Endothelial cell of umbilical vein (primary cell): Measurements from ENCODE around the gene DCAF11. TPM values are rescaled to one million over a fixed set of nuclear protein-coding genes. Genes with fewer than 3 reads are reported as not detected.

ENCODE experiments used
- BruUV-seq: library from RNA; stranded (reverse); fragments of 400-500 nt; replicated peaks from 2 replicates; lab custom pipeline; 2021; lab: Mats Ljungman, UMichigan
- CTCF ChIA-PET: fragments of 300-600, 350-600 bp; sonication (Branson Sonifier 250); formaldehyde crosslinking; loops from one replicate; lab custom pipeline; 2021; ENCODE audit warnings: antibody characterized with exemption, inconsistent platforms; lab: Charles Lee
- POLR2A ChIA-PET: fragments of 300-600, 350-600 bp; sonication (Branson Sonifier 250); formaldehyde crosslinking; loops from one replicate; lab custom pipeline; 2021; ENCODE audit warnings: antibody characterized with exemption, inconsistent platforms; lab: Charles Lee
- DNase-seq: peaks from one replicate; pipeline ENCODE4 v3.0.0-alpha.2; 2011; ENCODE audit warnings: low read depth, low spot score
- FAIRE-seq: peaks from 2 replicates; lab custom pipeline; 2011; peaks lifted over from hg19 to GRCh38; lab: Jason Lieb, UNC
- H2AFZ ChIP-seq: 2 replicates; pipeline ENCODE4 v1.6.0; 2012; ENCODE audit warnings: low read depth, low read length, control low read depth, inconsistent platforms
- H3K27ac ChIP-seq: 2 replicates; pipeline ENCODE4 v1.5.1; 2011; ENCODE audit warnings: low read depth, mild to moderate bottlenecking, control low read depth, low read length, moderate library complexity; ENCODE audit not compliant: insufficient read depth
- H3K27me3 ChIP-seq, 2 experiments: 2 replicates each; pipeline versions ENCODE4 v1.6.0 to v1.6.1; 2011; ENCODE audit warnings: low read length in 2 of 2, mixed read lengths in 1 of 2; ENCODE audit not compliant: control insufficient read depth in 2 of 2, insufficient read depth in 2 of 2
- H3K36me3 ChIP-seq, 2 experiments: 2 replicates in 1 of 2; 3 replicates in 1 of 2; pipeline ENCODE4 v1.5.1; 2011; ENCODE audit warnings: low read length in 2 of 2, mild to moderate bottlenecking in 1 of 2, moderate library complexity in 1 of 2; ENCODE audit not compliant: control insufficient read depth in 2 of 2, insufficient read depth in 2 of 2; ENCODE audit errors: extremely low read depth in 1 of 2
- H3K4me1 ChIP-seq: 3 replicates; pipeline ENCODE4 v1.5.1; 2011; ENCODE audit warnings: mild to moderate bottlenecking, low read length; ENCODE audit not compliant: control insufficient read depth, insufficient read depth; ENCODE audit errors: extremely low read depth
- H3K4me2 ChIP-seq: 2 replicates; pipeline ENCODE4 v1.6.1; 2011; ENCODE audit warnings: low read length, control low read depth, mixed read lengths; ENCODE audit not compliant: insufficient read depth
- H3K4me3 ChIP-seq, 3 experiments: fragments of 200-600 bp in 1 of 3; sonication (generic), shearing (Covaris generic) in 1 of 3; replicated peaks in 1 of 3; 2 replicates each; pipeline ENCODE4 v1.5.1; 2011 to 2016; ENCODE audit warnings: control low read depth in 3 of 3, low read length in 3 of 3, mild to moderate bottlenecking in 2 of 3, inconsistent platforms in 1 of 3, low read depth in 1 of 3, moderate library complexity in 1 of 3; ENCODE audit not compliant: insufficient read depth in 1 of 3
- H3K79me2 ChIP-seq: 2 replicates; pipeline ENCODE4 v1.6.0; 2012; ENCODE audit warnings: low read length, inconsistent platforms; ENCODE audit not compliant: control insufficient read depth, insufficient read depth
- H3K9ac ChIP-seq: replicated peaks from 2 replicates; pipeline ENCODE3; 2011; ENCODE audit warnings: low read length, control low read depth; ENCODE audit not compliant: insufficient read depth; ENCODE audit errors: extremely low read depth
- H3K9me1 ChIP-seq: replicated peaks from 3 replicates; pipeline ENCODE4 v1.6.0; 2011; ENCODE audit warnings: mild to moderate bottlenecking, low read length; ENCODE audit not compliant: control insufficient read depth, insufficient read depth; ENCODE audit errors: extremely low read depth
- H3K9me3 ChIP-seq: replicated peaks from 2 replicates; pipeline ENCODE4 v1.5.1; 2012; ENCODE audit warnings: low read length, inconsistent platforms; ENCODE audit not compliant: control insufficient read depth, insufficient read depth
- H4K20me1 ChIP-seq: replicated peaks from 2 replicates; pipeline ENCODE3; 2011; ENCODE audit warnings: mild to moderate bottlenecking, low read length; ENCODE audit not compliant: control insufficient read depth, insufficient read depth; ENCODE audit errors: extremely low read depth
- EZH2 ChIP-seq: IDR thresholded peaks from 2 replicates; pipeline ENCODE4 v1.6.1; 2012; ENCODE audit warnings: borderline replicate concordance, low read depth, mild to moderate bottlenecking, moderate library complexity, low read length, inconsistent platforms; ENCODE audit not compliant: severe bottlenecking
- FOS ChIP-seq: IDR thresholded peaks from 2 replicates; pipeline ENCODE4 v1.6.1; 2011; ENCODE audit warnings: mild to moderate bottlenecking, low read length, moderate library complexity, borderline replicate concordance; ENCODE audit not compliant: insufficient read depth
- GATA2 ChIP-seq: IDR thresholded peaks from 2 replicates; pipeline ENCODE4 v1.7.0; 2011; ENCODE audit warnings: low read depth, mild to moderate bottlenecking, moderate library complexity, mixed read lengths, low read length; ENCODE audit not compliant: insufficient read length, insufficient read depth
- JUN ChIP-seq: IDR thresholded peaks from 2 replicates; pipeline ENCODE4 v1.6.1; 2011; ENCODE audit warnings: borderline replicate concordance, low read depth; ENCODE audit not compliant: insufficient read length, insufficient read depth
- MYC ChIP-seq: IDR thresholded peaks from one replicate; pipeline ENCODE4 v1.6.1; 2011; ENCODE audit warnings: mild to moderate bottlenecking, low read depth, low read length
- POLR2A ChIP-seq: IDR thresholded peaks from 2 replicates; pipeline ENCODE4 v1.6.1; 2012; ENCODE audit warnings: low read depth, mild to moderate bottlenecking, control low read depth, low read length
- POLR2AphosphoS5 ChIP-seq: IDR thresholded peaks from 2 replicates; pipeline ENCODE4 v1.6.1; 2012; ENCODE audit warnings: low read depth, mild to moderate bottlenecking, control low read depth, low read length, moderate library complexity; ENCODE audit not compliant: insufficient read depth
- dilution Hi-C: fragments of 300-500 bp; cut with MboI; formaldehyde crosslinking; loops from one replicate; pipeline ENCODE4 v1.15.0; 2019; ENCODE audit warnings: low sequenced_read_pairs; ENCODE audit not compliant: extremely low pct_ligation_motif_present
- intact Hi-C: fragments of 100-400 bp; cut with micrococcal nuclease; formaldehyde crosslinking; loops from one replicate; pipeline ENCODE4 v1.10.0; 2022
- polyA plus RNA-seq, 4 experiments: library from polyadenylated mRNA; depleted of rRNA in 3 of 4; stranded (reverse) in 3 of 4; unstranded in 1 of 4; fragments of >200 nt; gene quantifications; 2 replicates each; pipeline versions ENCODE4 v1.2.1 to v1.2.3, GENCODE V29; 2011 to 2012; ENCODE audit warnings: missing spikeins in 1 of 4
- total RNA-seq: library from RNA; stranded (reverse); gene quantifications from 2 replicates; pipeline ENCODE4 v1.2.3, GENCODE V29; 2021
- TF ChIP-seq, protein P1 (sequence below), 2 donors: IDR thresholded peaks; 1 replicate in 1 of 2; 2 replicates in 1 of 2; pipeline ENCODE4 v1.5.1; 2011; ENCODE audit warnings: low read length in 2 of 2, mild to moderate bottlenecking in 2 of 2, moderate library complexity in 2 of 2, control low read depth in 1 of 2, inconsistent platforms in 1 of 2, low read depth in 1 of 2; ENCODE audit not compliant: insufficient read depth in 1 of 2; ENCODE audit errors: extremely low read depth in 1 of 2

DCAF11 gene
- total and polyA plus RNA-seq, 2 donors (not counting 3 experiments of a cell fraction or from before 2014, with no cell fraction given), result 37.3 to 38.5 TPM

DNA sequence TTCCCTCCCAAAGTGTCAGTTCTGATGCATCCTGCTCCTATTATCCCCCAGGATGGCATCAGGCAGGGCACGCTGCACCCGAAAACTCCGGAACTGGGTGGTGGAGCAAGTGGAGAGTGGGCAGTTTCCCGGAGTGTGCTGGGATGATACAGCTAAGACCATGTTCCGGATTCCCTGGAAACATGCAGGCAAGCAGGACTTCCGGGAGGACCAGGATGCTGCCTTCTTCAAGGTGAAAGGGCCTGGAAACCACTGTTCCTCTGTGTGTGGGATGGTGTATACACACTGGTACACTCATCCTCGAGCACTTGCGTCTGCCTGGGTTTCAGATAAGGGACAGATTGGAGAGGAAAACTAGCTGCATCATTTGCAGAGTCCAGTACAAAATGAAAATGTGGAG is 47.5 kb downstream of the DCAF11 start:
- H3K36me3 ChIP-seq, result peaks cover 26 to 57% of the 10 kb centered on the region in 2 experiments
- peaks cover 16% of the 10 kb centered on the region for H3K4me1 ChIP-seq
- TF ChIP-seq FOS, result no peak
- TF ChIP-seq GATA2, result no peak
- TF ChIP-seq POLR2A, result no peak
- TF ChIP-seq, protein P1, sequence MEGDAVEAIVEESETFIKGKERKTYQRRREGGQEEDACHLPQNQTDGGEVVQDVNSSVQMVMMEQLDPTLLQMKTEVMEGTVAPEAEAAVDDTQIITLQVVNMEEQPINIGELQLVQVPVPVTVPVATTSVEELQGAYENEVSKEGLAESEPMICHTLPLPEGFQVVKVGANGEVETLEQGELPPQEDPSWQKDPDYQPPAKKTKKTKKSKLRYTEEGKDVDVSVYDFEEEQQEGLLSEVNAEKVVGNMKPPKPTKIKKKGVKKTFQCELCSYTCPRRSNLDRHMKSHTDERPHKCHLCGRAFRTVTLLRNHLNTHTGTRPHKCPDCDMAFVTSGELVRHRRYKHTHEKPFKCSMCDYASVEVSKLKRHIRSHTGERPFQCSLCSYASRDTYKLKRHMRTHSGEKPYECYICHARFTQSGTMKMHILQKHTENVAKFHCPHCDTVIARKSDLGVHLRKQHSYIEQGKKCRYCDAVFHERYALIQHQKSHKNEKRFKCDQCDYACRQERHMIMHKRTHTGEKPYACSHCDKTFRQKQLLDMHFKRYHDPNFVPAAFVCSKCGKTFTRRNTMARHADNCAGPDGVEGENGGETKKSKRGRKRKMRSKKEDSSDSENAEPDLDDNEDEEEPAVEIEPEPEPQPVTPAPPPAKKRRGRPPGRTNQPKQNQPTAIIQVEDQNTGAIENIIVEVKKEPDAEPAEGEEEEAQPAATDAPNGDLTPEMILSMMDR (IDR thresholded peaks at IDR 0.05; ENCODE audit: extremely low read depth in 1 of 2, insufficient read depth in 1 of 2, low read depth in 1 of 2, low read length in 2 of 2), result no peak
- no peak for TF ChIP-seq MYC
- no peak for TF ChIP-seq EZH2
- peak; percentile 15 for TF ChIP-seq POLR2AphosphoS5
- no peak for TF ChIP-seq JUN
- ChIA-PET POLR2A (interaction anchor here (1.6 kb wide), 1 partner anchor 16 kb away, joined by 6 read pairs; no protein-coding TSS in a partner anchor), CTCF (interaction anchor here (1.0 to 3.4 kb wide), 11 partner anchors 13 to 188 kb away, joined by 3 to 63 read pairs (median 8); partner anchors contain the start of genes CIDEB, LTB4R2, PSME1 and PSME2)
- H3K4me2 ChIP-seq, result peak overlapping the region; percentile 91
- H3K79me2 ChIP-seq, result peaks cover 9% of the 10 kb centered on the region
- dilution Hi-C loops, result no loop called here
- BruUV-seq, result no TSS peak
- DNase-seq, result no peak
- H3K9me3 ChIP-seq, result no peaks in the 10 kb centered on the region
- H4K20me1 ChIP-seq, result no peaks in the 10 kb centered on the region
- peak overlapping the region; percentile 78 for H3K9ac ChIP-seq
- intact Hi-C loops, result no loop called here
- H2AFZ ChIP-seq, result no peak overlapping the region
- H3K27ac ChIP-seq, result peak overlapping the region; percentile 78
- peak overlapping the region in 2 of 3 experiments; percentile 37 to 79 for H3K4me3 ChIP-seq
- H3K27me3 ChIP-seq, result no peaks in the 10 kb centered on the region
- FAIRE-seq, result no peak
- H3K9me1 ChIP-seq, result no peaks in the 10 kb centered on the region
